Fibroblast of pulmonary artery (primary cell): Measurements from ENCODE around the gene RANGAP1.
A peak's percentile ranks its signal among the peaks of the same experiment; 100 is the strongest.

Source experiments
- DNase-seq: peaks from one replicate; pipeline ENCODE4 v3.0.0-alpha.2; 2010; ENCODE audit warnings: low read depth
- H3K4me3 ChIP-seq: replicated peaks from 2 replicates; pipeline ENCODE4 v1.5.1; 2011; ENCODE audit warnings: low read depth, mild to moderate bottlenecking, control low read depth, low read length, moderate library complexity
- TF ChIP-seq, protein P1 (sequence below): IDR thresholded peaks from 2 replicates; pipeline ENCODE4 v1.5.1; 2011; ENCODE audit warnings: mild to moderate bottlenecking, control low read depth, low read length, inconsistent platforms; ENCODE audit errors: missing control alignments

The RANGAP1 gene

DNA sequence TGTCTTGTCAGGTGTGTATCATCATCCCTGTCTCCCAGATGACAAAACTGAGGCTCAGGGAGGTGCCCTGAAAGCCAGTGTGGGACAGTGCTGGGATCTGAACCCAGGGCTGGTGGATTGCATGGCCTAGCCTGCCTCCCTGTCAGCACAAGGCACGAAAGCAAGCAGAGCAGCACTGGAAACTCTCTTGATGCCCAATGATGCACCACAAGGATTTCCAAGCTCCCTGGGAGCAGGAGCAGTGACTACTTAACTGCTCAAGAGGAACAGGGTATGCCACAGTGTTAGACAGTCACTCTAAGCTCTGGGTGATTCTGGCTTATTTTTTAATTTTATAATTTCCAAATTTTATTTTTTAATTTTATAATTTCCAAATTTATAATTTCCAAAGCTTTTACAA lies 24.3 kb upstream of the RANGAP1 start:
- DNase-seq: no peak
- no peak overlapping the region for H3K4me3 ChIP-seq
- TF ChIP-seq, protein P1, sequence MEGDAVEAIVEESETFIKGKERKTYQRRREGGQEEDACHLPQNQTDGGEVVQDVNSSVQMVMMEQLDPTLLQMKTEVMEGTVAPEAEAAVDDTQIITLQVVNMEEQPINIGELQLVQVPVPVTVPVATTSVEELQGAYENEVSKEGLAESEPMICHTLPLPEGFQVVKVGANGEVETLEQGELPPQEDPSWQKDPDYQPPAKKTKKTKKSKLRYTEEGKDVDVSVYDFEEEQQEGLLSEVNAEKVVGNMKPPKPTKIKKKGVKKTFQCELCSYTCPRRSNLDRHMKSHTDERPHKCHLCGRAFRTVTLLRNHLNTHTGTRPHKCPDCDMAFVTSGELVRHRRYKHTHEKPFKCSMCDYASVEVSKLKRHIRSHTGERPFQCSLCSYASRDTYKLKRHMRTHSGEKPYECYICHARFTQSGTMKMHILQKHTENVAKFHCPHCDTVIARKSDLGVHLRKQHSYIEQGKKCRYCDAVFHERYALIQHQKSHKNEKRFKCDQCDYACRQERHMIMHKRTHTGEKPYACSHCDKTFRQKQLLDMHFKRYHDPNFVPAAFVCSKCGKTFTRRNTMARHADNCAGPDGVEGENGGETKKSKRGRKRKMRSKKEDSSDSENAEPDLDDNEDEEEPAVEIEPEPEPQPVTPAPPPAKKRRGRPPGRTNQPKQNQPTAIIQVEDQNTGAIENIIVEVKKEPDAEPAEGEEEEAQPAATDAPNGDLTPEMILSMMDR: no peak

DNA sequence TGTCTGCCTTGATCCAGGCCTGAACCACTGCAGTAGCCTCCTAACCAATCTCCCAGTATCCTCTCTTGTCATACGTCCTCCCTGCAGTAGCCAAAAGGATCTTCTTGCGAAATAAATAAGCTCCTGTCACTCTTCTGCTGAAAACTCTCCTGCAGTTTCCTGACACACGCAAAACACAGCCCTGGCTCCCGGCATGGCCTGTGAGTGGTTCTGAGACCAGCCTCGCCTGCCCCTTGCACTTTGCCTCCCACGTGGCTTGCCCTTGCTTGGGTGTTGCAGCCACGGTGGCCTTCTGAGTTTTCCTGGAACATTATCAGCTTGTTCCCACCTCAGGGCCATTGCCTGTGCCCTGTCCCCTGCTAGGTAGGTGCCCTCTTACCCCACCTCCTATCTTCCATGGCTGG lies 22.6 kb upstream of the RANGAP1 start:
- DNase-seq: peak; percentile 32
- TF ChIP-seq, protein P1: no peak
- no peak overlapping the region for H3K4me3 ChIP-seq

DNA sequence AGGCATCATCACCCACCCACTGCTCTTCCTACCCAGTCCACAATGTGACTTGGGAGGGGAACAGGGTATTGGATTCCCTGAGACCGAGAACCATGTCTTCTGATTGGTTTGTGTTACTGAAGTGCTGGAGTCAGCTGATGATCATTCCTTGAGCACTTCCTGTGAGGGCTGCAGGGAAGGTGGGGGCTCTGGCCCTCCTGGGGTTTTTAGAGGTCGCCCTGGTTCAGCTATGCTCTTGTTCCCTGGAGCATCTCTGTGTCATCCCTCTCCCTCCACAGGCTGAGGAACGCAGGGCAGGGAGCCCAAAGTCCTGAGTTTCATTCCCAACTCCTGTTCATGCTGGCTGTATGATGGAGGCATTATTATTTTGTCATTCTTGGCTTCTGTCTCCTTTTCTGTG lies 22.1 kb upstream of the RANGAP1 start:
- no peak for DNase-seq
- TF ChIP-seq, protein P1: no peak
- no peak overlapping the region for H3K4me3 ChIP-seq

DNA sequence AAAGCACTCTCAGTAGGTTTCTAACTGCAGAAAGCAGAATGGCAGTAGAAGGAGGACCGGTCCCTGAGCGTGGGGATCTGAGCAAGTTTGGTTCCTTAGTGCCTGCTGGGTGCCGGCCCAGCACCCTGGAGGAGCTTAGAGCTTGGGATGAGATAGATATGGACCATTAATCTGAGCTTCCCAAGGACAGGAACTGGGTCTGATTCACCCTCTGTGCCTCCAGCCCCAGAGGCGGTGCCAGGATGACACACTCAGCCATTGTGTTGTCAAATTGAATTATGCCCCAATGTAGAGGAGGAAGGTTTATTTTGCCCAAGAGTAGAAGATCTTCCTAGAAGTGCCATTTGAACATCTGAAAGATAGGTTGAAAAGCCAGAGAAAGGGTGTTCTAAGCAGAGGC lies 19.7 kb upstream of the RANGAP1 start:
- peak; percentile 65 for DNase-seq
- H3K4me3 ChIP-seq: no peak overlapping the region
- TF ChIP-seq, protein P1: no peak

DNA sequence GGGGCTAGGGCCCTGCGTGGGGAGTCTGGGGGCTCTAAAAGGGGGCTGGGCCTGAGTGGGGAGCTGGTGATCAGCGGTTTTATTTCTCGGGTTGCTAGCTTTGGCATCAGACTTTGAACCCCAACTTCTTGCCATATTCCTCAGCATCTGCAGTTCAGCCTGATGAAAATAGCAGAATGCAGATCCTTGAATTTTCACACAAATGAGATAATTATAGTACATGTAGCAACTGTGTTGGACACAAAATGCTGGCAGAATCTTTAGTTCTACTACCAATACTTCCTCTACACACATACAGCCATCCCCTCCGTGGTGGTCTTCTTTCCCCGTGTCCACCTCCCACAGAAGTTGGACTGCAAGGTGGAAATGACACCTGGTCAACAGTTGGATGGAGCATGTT lies 16.8 kb upstream of the RANGAP1 start:
- H3K4me3 ChIP-seq: peak overlapping the region; percentile 85
- TF ChIP-seq, protein P1: no peak
- no peak for DNase-seq

DNA sequence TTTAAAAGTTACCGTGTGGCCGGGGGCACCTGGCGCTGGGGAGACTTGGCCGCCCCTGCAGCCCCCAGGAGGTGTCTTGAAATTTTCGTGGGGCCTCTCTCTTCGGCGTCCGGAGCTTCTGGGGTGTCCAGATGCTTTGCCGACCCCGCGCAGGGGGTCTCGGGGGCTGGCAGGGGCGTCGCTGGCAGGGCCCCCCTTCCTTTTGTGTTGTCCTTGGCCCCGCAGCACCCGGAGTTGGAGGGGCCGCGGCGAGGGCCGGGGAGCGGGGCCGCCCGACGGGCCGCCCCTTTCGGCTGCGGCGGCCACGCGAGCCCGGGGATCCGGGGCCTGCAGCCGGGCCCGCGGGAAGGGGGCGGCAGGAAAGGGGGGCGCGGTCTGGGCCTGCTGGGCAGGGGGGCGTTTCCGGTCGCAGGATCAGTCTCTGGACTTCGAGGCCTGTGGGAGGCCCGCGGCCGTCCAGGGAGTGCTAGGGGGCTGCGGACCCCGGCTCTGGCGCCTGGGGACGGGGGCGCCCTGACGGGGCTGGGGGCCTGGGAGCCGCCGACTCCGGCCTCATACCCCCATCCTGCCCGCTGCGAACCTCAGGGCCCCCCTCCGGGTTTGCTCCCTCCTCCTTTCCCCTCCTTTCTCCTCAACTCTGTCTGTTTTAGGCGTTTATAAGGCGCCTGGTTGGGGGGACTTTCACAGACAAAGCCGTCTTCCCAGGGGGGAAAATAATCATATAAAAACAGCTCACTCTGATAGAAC lies 16.2 kb upstream of the RANGAP1 start:
- DNase-seq: no peak
- TF ChIP-seq, protein P1: no peak

More for the DNA sequence above, 16.2 kb upstream of the RANGAP1 start:
- peak overlapping the region; percentile 85 for H3K4me3 ChIP-seq
